Smooth muscle cell (in vitro differentiated cells): ENCODE results near the gene FOXL2. TPM values are rescaled to one million over a fixed set of nuclear protein-coding genes. Genes with fewer than 3 reads are reported as not detected.

Source experiments
- DNase-seq: peaks from one replicate; lab custom pipeline; 2025; ENCODE audit not compliant: unreplicated experiment; lab: John Stamatoyannopoulos, UW
- H2AFZ ChIP-seq: fragments of 200-600 bp; sonication (generic); 2 replicates; pipeline ENCODE4 v1.6.0; 2016; ENCODE audit warnings: antibody characterized with exemption, low read depth, mild to moderate bottlenecking
- H3F3A ChIP-seq: fragments of 200-600 bp; sonication (generic); 2 replicates; pipeline ENCODE4 v1.6.0; 2017; ENCODE audit warnings: antibody characterized with exemption, low read depth
- H3K27ac ChIP-seq: fragments of 200-600 bp; sonication (generic); 2 replicates; pipeline ENCODE4 v1.5.1; 2016; ENCODE audit warnings: low read depth, mild to moderate bottlenecking
- H3K27me3 ChIP-seq: fragments of 200-600 bp; sonication (generic); 2 replicates; pipeline ENCODE4 v1.6.1; 2016; ENCODE audit warnings: low read depth, mild to moderate bottlenecking
- H3K36me3 ChIP-seq: fragments of 200-600 bp; sonication (generic); 2 replicates; pipeline ENCODE4 v1.5.1; 2016; ENCODE audit warnings: low read depth
- H3K4me1 ChIP-seq: fragments of 200-600 bp; sonication (generic); 2 replicates; pipeline ENCODE4 v1.5.1; 2016; ENCODE audit warnings: low read depth
- H3K4me2 ChIP-seq: fragments of 200-600 bp; sonication (generic); 2 replicates; pipeline ENCODE4 v1.6.0; 2016; ENCODE audit warnings: mild to moderate bottlenecking
- H3K4me3 ChIP-seq: fragments of 200-600 bp; sonication (generic); 2 replicates; pipeline ENCODE4 v1.5.1; 2016; ENCODE audit warnings: mild to moderate bottlenecking
- H3K79me2 ChIP-seq: fragments of 200-600 bp; sonication (generic); 2 replicates; pipeline ENCODE4 v1.6.0; 2016; ENCODE audit warnings: low read depth, mild to moderate bottlenecking
- H3K9ac ChIP-seq: fragments of 200-600 bp; sonication (generic); 2 replicates; pipeline ENCODE4 v1.6.0; 2016; ENCODE audit warnings: low read depth
- H3K9me3 ChIP-seq: fragments of 200-600 bp; sonication (generic); replicated peaks from 2 replicates; pipeline ENCODE4 v1.5.1; 2016; ENCODE audit warnings: low read depth
- H4K20me1 ChIP-seq: fragments of 200-600 bp; sonication (generic); 2 replicates; pipeline ENCODE4 v1.6.0; 2016; ENCODE audit warnings: low read depth
- WGBS: methylation state at CpG from one replicate; pipeline ENCODE4 v1.1.7; 2016; ENCODE audit warnings: low lambda C conversion rate; 5-methylcytosine and 5-hydroxymethylcytosine counted together
- polyA plus RNA-seq: library from polyadenylated mRNA; unstranded; fragments of >200 nt; fragmentation: Nextera tagmentation; extraction: Ambion mirVana; gene quantifications from 2 replicates; pipeline ENCODE4 v1.2.1, GENCODE V29; 2016
- total RNA-seq: library from RNA; depleted of rRNA; stranded (reverse); fragments of >200 nt; gene quantifications from 2 replicates; pipeline ENCODE4 v1.2.3, GENCODE V29; 2014
- TF ChIP-seq, protein P1 (sequence below): fragments of 200-600 bp; sonication (generic); IDR thresholded peaks from 2 replicates; pipeline ENCODE4 v1.5.1; 2017; ENCODE audit warnings: borderline replicate concordance, mild to moderate bottlenecking, antibody characterized with exemption; ENCODE audit not compliant: insufficient read depth, poor library complexity, severe bottlenecking

FOXL2 gene
- total and polyA plus RNA-seq, 2 experiments from 2014 or later = not detected

DNA sequence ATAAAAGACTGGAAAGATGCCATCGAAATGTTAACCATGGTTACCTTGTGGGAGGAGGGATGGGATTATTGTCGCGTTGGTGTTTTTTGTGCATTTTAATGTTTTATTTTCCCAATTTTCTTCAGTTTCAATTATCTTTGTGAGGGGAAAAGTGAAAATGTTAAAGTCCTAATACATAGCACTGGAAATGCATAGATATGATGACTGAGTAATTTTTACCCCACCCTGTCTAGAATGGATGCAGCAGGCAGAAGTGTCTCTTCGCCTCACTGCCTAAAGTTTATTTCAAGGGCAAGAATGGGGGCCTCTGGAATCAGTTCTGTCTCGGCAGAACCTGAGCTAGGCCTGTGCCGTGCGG lies 11.5 kb downstream of the FOXL2 start:
- Histone ChIP-seq H3K79me2 (no peaks in the 10 kb centered on the region), H3F3A (no peaks in the 10 kb centered on the region), H3K9me3 (no peaks in the 10 kb centered on the region), H3K4me2 (peak overlapping the region; percentile 85), H3K9ac (no peak overlapping the region), H3K27me3 (peaks cover 73% of the 10 kb centered on the region), H4K20me1 (no peaks in the 10 kb centered on the region), H3K27ac (no peak overlapping the region), H3K36me3 (no peaks in the 10 kb centered on the region), H3K4me1 (peaks cover 21% of the 10 kb centered on the region), H2AFZ (peak overlapping the region; percentile 52), H3K4me3 (peak overlapping the region; percentile 47)
- TF ChIP-seq, protein P1, sequence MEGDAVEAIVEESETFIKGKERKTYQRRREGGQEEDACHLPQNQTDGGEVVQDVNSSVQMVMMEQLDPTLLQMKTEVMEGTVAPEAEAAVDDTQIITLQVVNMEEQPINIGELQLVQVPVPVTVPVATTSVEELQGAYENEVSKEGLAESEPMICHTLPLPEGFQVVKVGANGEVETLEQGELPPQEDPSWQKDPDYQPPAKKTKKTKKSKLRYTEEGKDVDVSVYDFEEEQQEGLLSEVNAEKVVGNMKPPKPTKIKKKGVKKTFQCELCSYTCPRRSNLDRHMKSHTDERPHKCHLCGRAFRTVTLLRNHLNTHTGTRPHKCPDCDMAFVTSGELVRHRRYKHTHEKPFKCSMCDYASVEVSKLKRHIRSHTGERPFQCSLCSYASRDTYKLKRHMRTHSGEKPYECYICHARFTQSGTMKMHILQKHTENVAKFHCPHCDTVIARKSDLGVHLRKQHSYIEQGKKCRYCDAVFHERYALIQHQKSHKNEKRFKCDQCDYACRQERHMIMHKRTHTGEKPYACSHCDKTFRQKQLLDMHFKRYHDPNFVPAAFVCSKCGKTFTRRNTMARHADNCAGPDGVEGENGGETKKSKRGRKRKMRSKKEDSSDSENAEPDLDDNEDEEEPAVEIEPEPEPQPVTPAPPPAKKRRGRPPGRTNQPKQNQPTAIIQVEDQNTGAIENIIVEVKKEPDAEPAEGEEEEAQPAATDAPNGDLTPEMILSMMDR = no peak
- WGBS = 56% methylated on average over 7 of the region's 7 CpGs
- DNase-seq = no peak

DNA sequence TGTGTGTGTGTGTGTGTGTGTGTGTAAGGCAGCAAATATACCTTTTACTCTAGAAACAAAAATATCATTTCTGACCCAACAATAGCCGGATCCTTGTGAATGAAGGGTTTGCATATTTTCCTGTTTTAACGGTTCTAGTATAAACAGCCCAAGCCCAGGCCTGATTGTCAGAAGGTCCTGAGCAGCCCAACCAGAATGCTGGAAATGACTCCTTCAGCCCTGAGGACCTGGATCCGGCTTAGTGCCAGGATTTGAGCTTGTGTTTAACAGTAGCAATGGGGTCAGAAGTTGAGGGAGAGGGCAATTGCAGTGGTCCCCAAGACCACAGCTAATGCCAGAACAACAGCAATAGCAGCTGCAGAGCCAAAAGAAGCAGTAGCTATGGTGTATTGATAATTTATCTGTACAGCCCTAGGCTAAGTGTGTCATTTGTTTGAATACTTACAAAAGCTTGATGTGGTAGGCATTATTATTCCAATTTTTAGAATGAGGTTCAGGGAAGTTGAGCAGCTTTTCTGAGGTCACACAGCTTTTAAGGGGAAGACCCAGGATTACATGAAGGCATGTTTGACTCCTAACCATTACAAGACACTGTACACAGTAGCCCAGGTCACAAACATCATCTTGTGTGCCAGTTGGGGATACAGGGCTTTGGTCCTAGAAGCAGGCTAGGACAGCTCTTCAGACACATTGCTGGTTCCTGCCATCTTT lies 12.8 kb downstream of the FOXL2 start:
- H3K4me1 ChIP-seq = peaks cover 12% of the 10 kb centered on the region
- no peak overlapping the region for H3K27ac ChIP-seq
- H2AFZ ChIP-seq = no peak overlapping the region
- TF ChIP-seq, protein P1 = no peak
- H3F3A ChIP-seq = no peaks in the 10 kb centered on the region
- DNase-seq = no peak
- no peak overlapping the region for H3K4me2 ChIP-seq
- no peak overlapping the region for H3K9ac ChIP-seq
- no peaks in the 10 kb centered on the region for H3K9me3 ChIP-seq
- 75% methylated on average over 3 of the region's 3 CpGs for WGBS
- H3K4me3 ChIP-seq = no peak overlapping the region
- no peaks in the 10 kb centered on the region for H3K36me3 ChIP-seq
- H3K27me3 ChIP-seq = peaks cover 60% of the 10 kb centered on the region
- H4K20me1 ChIP-seq = no peaks in the 10 kb centered on the region
- H3K79me2 ChIP-seq = no peaks in the 10 kb centered on the region

DNA sequence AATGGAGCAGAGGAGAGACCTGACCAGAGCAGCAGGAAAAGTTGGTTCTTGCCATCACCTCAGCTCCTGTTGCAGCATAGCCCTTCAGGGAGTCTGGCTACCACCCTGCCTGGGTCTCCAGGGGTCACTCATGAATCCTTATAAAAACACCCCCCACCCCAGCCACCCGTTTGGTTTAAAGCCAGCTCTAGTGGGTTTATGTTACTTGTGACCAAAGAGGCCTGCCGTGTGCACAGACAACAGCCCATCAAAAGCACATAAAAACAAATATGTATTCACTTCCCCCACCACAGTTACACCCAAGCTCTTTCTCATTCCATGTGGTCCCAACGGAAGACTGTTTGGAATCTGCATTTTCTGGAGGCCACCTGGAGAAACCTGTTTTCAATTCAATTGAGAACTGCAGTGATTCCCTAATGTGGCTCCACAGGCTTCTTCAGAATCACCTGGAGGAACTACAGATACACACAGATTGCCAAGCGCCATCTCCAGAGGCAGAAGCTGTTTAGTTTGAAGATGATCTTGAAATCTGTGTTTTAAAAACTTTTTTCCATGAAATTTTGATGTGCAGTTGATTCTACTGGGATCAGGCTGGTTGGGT lies 13.8 kb downstream of the FOXL2 start:
- Histone ChIP-seq H3K79me2 (no peaks in the 10 kb centered on the region), H3K27me3 (peaks cover 50% of the 10 kb centered on the region), H3K9me3 (no peaks in the 10 kb centered on the region), H3K36me3 (no peaks in the 10 kb centered on the region), H3F3A (no peaks in the 10 kb centered on the region), H3K9ac (no peak overlapping the region), H3K4me3 (no peak overlapping the region), H3K4me1 (peaks cover 2% of the 10 kb centered on the region), H3K27ac (no peak overlapping the region), H2AFZ (no peak overlapping the region), H3K4me2 (no peak overlapping the region), H4K20me1 (no peaks in the 10 kb centered on the region)
- DNase-seq = no peak
- TF ChIP-seq, protein P1 = no peak
- WGBS = 53% methylated on average over 4 of the region's 4 CpGs
